ENCODE measurements around the gene POLR1G. TPM values are rescaled to one million over a fixed set of nuclear protein-coding genes. Genes with fewer than 3 reads are reported as not detected.

The POLR1G gene
- total RNA-seq, 5 donors from 2014 or later (not counting 1 experiment from before 2014, with no cell fraction given) = 0.82 to 6.2 (median 5.0) TPM

DNA sequence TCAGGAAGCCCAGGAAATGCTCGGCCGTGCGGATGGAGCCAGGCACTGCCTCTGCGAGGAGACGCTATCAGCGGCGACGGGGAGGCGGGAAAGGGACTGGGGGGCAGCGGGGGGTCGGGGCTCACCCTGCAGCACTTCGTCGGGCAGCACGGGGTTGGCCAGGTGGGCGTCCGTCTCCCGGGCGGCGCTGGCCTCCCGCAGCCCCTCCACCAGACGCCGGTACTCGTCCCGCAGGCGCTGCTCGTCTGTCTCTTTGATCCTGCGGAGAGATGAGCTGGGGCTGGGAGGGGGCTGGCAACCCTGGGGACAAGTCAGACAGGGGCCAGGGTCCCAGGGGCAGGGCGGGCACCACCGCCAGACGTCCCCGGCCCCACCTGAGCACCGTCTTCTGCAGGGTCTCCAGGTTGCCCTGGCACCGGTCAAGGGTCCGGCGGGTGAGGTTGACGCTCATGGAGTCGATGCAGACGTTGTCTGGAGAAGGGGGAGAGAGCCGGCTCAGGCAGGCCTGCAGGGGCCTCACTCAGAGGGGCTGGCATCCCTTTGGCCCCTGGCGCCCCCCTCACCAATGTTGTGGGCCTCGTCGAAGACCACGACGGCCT lies 42.5 kb upstream of the POLR1G start:
- DNase-seq = no peak
- Histone ChIP-seq H3K4me3 (ENCODE audit: control insufficient read depth in 1 of 2, extremely low read depth in 1 of 2, low read length in 1 of 2) (no peak overlapping the region), H3K4me1 (ENCODE audit: control insufficient read depth in 1 of 2, extremely low read depth in 1 of 2, insufficient read depth in 2 of 2, low read length in 2 of 2) (no peaks in the 10 kb centered on the region), H3K27ac (ENCODE audit: low read length) (no peak overlapping the region), H3K9me3 (no peaks in the 10 kb centered on the region), H3K27me3 (replicated peaks in 1 of 2; ENCODE audit: control insufficient read depth in 2 of 2, extremely low read depth in 1 of 2, insufficient read depth in 2 of 2, low read length in 1 of 2) (no peaks in the 10 kb centered on the region), H3K36me3 (ENCODE audit: control insufficient read depth in 2 of 2, extremely low read depth in 1 of 2, insufficient read depth in 1 of 2, low read length in 1 of 2) (peaks cover 16 to 24% of the 10 kb centered on the region in 2 donors)
- H3K4me1 Mint-ChIP-seq = peaks cover 0 to 9% (median 6%) of the 10 kb centered on the region in 3 donors
- no peaks in the 10 kb centered on the region for H3K9me3 Mint-ChIP-seq
- no peaks in the 10 kb centered on the region for H3K27me3 Mint-ChIP-seq
- H3K4me3 Mint-ChIP-seq = no peak overlapping the region
- 97% methylated on average over 38 of the region's 44 CpGs for WGBS (ENCODE audit: insufficient coverage)
- no peak for ATAC-seq (replicated peaks in 1 of 4)
- no peak overlapping the region for H3K27ac Mint-ChIP-seq
- ChIA-PET CTCF (no interaction called here), POLR2A (no interaction called here)
- peaks cover 11% of the 10 kb centered on the region for H3K36me3 Mint-ChIP-seq

DNA sequence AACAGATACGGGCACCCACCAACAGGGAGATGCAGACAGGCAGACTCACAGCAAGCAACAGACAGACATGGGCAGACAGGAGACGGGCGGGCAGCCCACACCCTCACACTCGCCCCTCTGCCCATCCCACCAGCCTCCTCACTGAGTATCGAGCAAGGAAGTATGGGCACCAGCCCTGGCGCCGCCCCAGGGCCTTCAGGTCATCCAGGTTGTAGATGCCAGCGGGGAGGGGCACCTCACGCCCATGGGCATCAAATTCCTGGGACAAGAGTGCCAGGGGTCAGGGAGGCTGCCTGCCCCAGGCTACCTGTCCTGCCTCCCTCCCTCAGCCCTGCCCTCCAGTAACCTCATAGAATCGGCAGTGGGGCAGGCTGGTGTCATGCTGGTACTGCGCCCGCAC lies 41.7 kb upstream of the POLR1G start:
- Mint-ChIP-seq H3K9me3 (no peaks in the 10 kb centered on the region), H3K4me3 (no peak overlapping the region), H3K4me1 (peaks cover 0 to 10% (median 9%) of the 10 kb centered on the region in 3 donors), H3K27me3 (no peaks in the 10 kb centered on the region), H3K27ac (no peak overlapping the region), H3K36me3 (peaks cover 7% of the 10 kb centered on the region)
- Histone ChIP-seq H3K27me3 (replicated peaks in 1 of 2; ENCODE audit: control insufficient read depth in 2 of 2, extremely low read depth in 1 of 2, insufficient read depth in 2 of 2, low read length in 1 of 2) (no peaks in the 10 kb centered on the region), H3K27ac (ENCODE audit: low read length) (no peak overlapping the region), H3K4me1 (ENCODE audit: control insufficient read depth in 1 of 2, extremely low read depth in 1 of 2, insufficient read depth in 2 of 2, low read length in 2 of 2) (peaks cover 0 to 5% of the 10 kb centered on the region in 2 experiments), H3K9me3 (no peaks in the 10 kb centered on the region), H3K36me3 (ENCODE audit: control insufficient read depth in 2 of 2, extremely low read depth in 1 of 2, insufficient read depth in 1 of 2, low read length in 1 of 2) (peaks cover 14 to 24% of the 10 kb centered on the region in 2 donors), H3K4me3 (ENCODE audit: control insufficient read depth in 1 of 2, extremely low read depth in 1 of 2, low read length in 1 of 2) (no peak overlapping the region)
- 91% methylated on average over 8 of the region's 12 CpGs for WGBS (ENCODE audit: insufficient coverage)
- no peak for DNase-seq
- ATAC-seq (replicated peaks in 1 of 4) = no peak
- CTCF ChIA-PET = no interaction called here
- POLR2A ChIA-PET = no interaction called here

DNA sequence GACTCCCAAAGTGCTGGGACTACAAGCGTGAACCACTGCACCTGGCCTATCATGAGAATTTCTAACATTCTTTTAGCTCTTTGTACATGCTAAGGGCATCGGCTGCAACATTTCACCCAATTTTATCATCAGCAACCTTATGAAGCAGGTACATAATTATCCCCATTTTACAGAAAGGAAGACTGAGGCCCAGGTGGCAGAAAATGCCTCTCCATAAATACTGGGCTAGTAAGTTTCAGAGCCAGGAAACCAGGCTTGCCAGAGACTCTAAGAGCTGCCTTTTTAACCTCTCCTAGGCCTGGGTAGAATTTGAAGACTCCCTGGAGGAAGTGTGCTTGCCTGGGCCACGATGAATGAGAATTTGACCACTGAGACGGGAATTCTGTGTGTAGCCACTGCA lies 38.3 kb upstream of the POLR1G start:
- no peak for DNase-seq
- CTCF ChIA-PET = no interaction called here
- Mint-ChIP-seq H3K4me1 (peaks cover 4 to 15% (median 14%) of the 10 kb centered on the region in 3 donors), H3K27me3 (no peaks in the 10 kb centered on the region), H3K4me3 (peak overlapping the region in 1 of 3 donors; percentile 42), H3K36me3 (no peaks in the 10 kb centered on the region), H3K9me3 (no peaks in the 10 kb centered on the region), H3K27ac (no peak overlapping the region)
- ATAC-seq (replicated peaks in 1 of 4) = no peak
- Histone ChIP-seq H3K4me3 (ENCODE audit: control insufficient read depth in 1 of 2, extremely low read depth in 1 of 2, low read length in 1 of 2) (no peak overlapping the region), H3K9me3 (no peaks in the 10 kb centered on the region), H3K4me1 (ENCODE audit: control insufficient read depth in 1 of 2, extremely low read depth in 1 of 2, insufficient read depth in 2 of 2, low read length in 2 of 2) (peaks cover 2 to 20% of the 10 kb centered on the region in 2 experiments), H3K27ac (ENCODE audit: low read length) (no peak overlapping the region), H3K36me3 (ENCODE audit: control insufficient read depth in 2 of 2, extremely low read depth in 1 of 2, insufficient read depth in 1 of 2, low read length in 1 of 2) (peaks cover 4 to 12% of the 10 kb centered on the region in 2 donors), H3K27me3 (replicated peaks in 1 of 2; ENCODE audit: control insufficient read depth in 2 of 2, extremely low read depth in 1 of 2, insufficient read depth in 2 of 2, low read length in 1 of 2) (no peaks in the 10 kb centered on the region)
- 90% methylated on average over 2 of the region's 4 CpGs for WGBS (ENCODE audit: insufficient coverage)
- POLR2A ChIA-PET = no interaction called here

- no peak for DNase-seq
- no peak overlapping the region for H3K4me3 ChIP-seq (ENCODE audit: control insufficient read depth in 1 of 2, extremely low read depth in 1 of 2, low read length in 1 of 2)
- CTCF ChIA-PET = no interaction called here
Observed at GRCh38 chr19:45368737-45369340, 37.6 kb upstream of the POLR1G start.

GRCh38 chr19:45370410-45371204 lies 35.8 kb upstream of the POLR1G start, which contains the start of gene ERCC2:
Gene ERCC2 (minus strand): TSS chr19:45370573. CDS start chr19:45370540, 33 bp downstream.
- ChIA-PET CTCF (no interaction called here), POLR2A (no interaction called here)
- under 1% methylated on average over 36 of the region's 55 CpGs for WGBS (ENCODE audit: insufficient coverage)
- peak within 1 kb of the TSS; percentile 96 to 98 for H3K27ac Mint-ChIP-seq
- peak within 1 kb of the TSS; percentile 76 for H3K27ac ChIP-seq (ENCODE audit: low read length)
- ATAC-seq (replicated peaks in 1 of 4) (peak; percentile 98 to 99 (median 98)), DNase-seq (peak; percentile 93 to 100 (median 99))
- H3K9me3 Mint-ChIP-seq = no peaks in the 10 kb centered on the region
- H3K9me3 ChIP-seq = no peaks in the 10 kb centered on the region
- H3K4me1 ChIP-seq (ENCODE audit: control insufficient read depth in 1 of 2, extremely low read depth in 1 of 2, insufficient read depth in 2 of 2, low read length in 2 of 2) = peaks cover 2 to 20% of the 10 kb centered on the region in 2 experiments
- peaks cover 4 to 15% (median 14%) of the 10 kb centered on the region in 3 donors for H3K4me1 Mint-ChIP-seq
- no peaks in the 10 kb centered on the region for H3K36me3 ChIP-seq (ENCODE audit: control insufficient read depth in 2 of 2, extremely low read depth in 1 of 2, insufficient read depth in 1 of 2, low read length in 1 of 2)
- peak within 1 kb of the TSS; percentile 76 to 93 (median 91) for H3K4me3 Mint-ChIP-seq
- H3K27me3 ChIP-seq (replicated peaks in 1 of 2; ENCODE audit: control insufficient read depth in 2 of 2, extremely low read depth in 1 of 2, insufficient read depth in 2 of 2, low read length in 1 of 2) = peaks cover 0 to 4% of the 10 kb centered on the region in 2 experiments
- H3K27me3 Mint-ChIP-seq = peaks cover 0 to 3% of the 10 kb centered on the region in 2 donors
- H3K4me3 ChIP-seq (ENCODE audit: control insufficient read depth in 1 of 2, extremely low read depth in 1 of 2, low read length in 1 of 2) = peak within 1 kb of the TSS; percentile 85 to 90
- H3K36me3 Mint-ChIP-seq = no peaks in the 10 kb centered on the region

More at GRCh38 chr19:45368737-45369340, 37.6 kb upstream of the POLR1G start:
- peaks cover 4 to 15% (median 14%) of the 10 kb centered on the region in 3 donors for H3K4me1 Mint-ChIP-seq
- Histone ChIP-seq H3K36me3 (ENCODE audit: control insufficient read depth in 2 of 2, extremely low read depth in 1 of 2, insufficient read depth in 1 of 2, low read length in 1 of 2) (peaks cover 4 to 6% of the 10 kb centered on the region in 2 donors), H3K27ac (ENCODE audit: low read length) (no peak overlapping the region), H3K27me3 (replicated peaks in 1 of 2; ENCODE audit: control insufficient read depth in 2 of 2, extremely low read depth in 1 of 2, insufficient read depth in 2 of 2, low read length in 1 of 2) (peaks cover 0 to 3% of the 10 kb centered on the region in 2 experiments), H3K4me1 (ENCODE audit: control insufficient read depth in 1 of 2, extremely low read depth in 1 of 2, insufficient read depth in 2 of 2, low read length in 2 of 2) (peaks cover 2 to 20% of the 10 kb centered on the region in 2 experiments), H3K9me3 (no peaks in the 10 kb centered on the region)
- H3K27ac Mint-ChIP-seq = no peak overlapping the region
- WGBS (ENCODE audit: insufficient coverage) = 98% methylated on average over 10 of the region's 11 CpGs
- peaks cover 0 to 1% of the 10 kb centered on the region in 2 donors for H3K27me3 Mint-ChIP-seq
- no peak for ATAC-seq (replicated peaks in 1 of 4)
- no peaks in the 10 kb centered on the region for H3K36me3 Mint-ChIP-seq
- H3K9me3 Mint-ChIP-seq = no peaks in the 10 kb centered on the region
- POLR2A ChIA-PET = no interaction called here
- peak overlapping the region; percentile 42 to 66 (median 57) for H3K4me3 Mint-ChIP-seq

GRCh38 chr19:45376045-45376724 lies 30.3 kb upstream of the POLR1G start:
- Histone ChIP-seq H3K9me3 (no peaks in the 10 kb centered on the region), H3K27me3 (replicated peaks in 1 of 2; ENCODE audit: control insufficient read depth in 2 of 2, extremely low read depth in 1 of 2, insufficient read depth in 2 of 2, low read length in 1 of 2) (peaks cover 0 to 11% of the 10 kb centered on the region in 2 experiments), H3K4me1 (ENCODE audit: control insufficient read depth in 1 of 2, extremely low read depth in 1 of 2, insufficient read depth in 2 of 2, low read length in 2 of 2) (peaks cover 0 to 5% of the 10 kb centered on the region in 2 experiments), H3K36me3 (ENCODE audit: control insufficient read depth in 2 of 2, extremely low read depth in 1 of 2, insufficient read depth in 1 of 2, low read length in 1 of 2) (no peaks in the 10 kb centered on the region), H3K27ac (ENCODE audit: low read length) (no peak overlapping the region), H3K4me3 (ENCODE audit: control insufficient read depth in 1 of 2, extremely low read depth in 1 of 2, low read length in 1 of 2) (no peak overlapping the region)
- ChIA-PET CTCF (no interaction called here), POLR2A (interaction anchor here in 1 of 2 donors (0.7 kb wide), 1 partner anchor 14 kb away, joined by 9 read pairs; no protein-coding TSS in a partner anchor)
- Mint-ChIP-seq H3K27ac (no peak overlapping the region), H3K27me3 (peaks cover 0 to 7% of the 10 kb centered on the region in 2 donors), H3K4me3 (no peak overlapping the region), H3K9me3 (no peaks in the 10 kb centered on the region), H3K4me1 (no peaks in the 10 kb centered on the region), H3K36me3 (no peaks in the 10 kb centered on the region)
- no peak for DNase-seq
- no peak for ATAC-seq (replicated peaks in 1 of 4)
- 88% methylated on average over 5 of the region's 13 CpGs for WGBS (ENCODE audit: insufficient coverage)
